ENCODE data around the gene MAPKAPK5. TPM values are rescaled to one million over a fixed set of nuclear protein-coding genes. Genes with fewer than 3 reads are reported as not detected.

The MAPKAPK5 gene
- total and polyA plus RNA-seq, 9 of the 15 experiments (the other 6 are each of a cell fraction or from before 2014, with no cell fraction given): 11.6 to 72.1 (median 60.4) TPM

- TF ChIP-seq CHD7 (IDR thresholded peaks at IDR 0.05; ENCODE audit: low read depth, low read length) (no peak), ZSCAN29 (IDR thresholded peaks at IDR 0.05) (no peak)
These were observed 90.2 kb downstream of the MAPKAPK5 start (continued) for GRCh38 chr12:111932241-111932640.
